ENCODE data around the gene FGFR3.
A peak's percentile ranks its signal among the peaks of the same experiment; 100 is the strongest.

FGFR3 gene

GRCh38 chr4:1793940-1794808 lies 1.1 kb downstream of the FGFR3 start:
- DNase-seq (ENCODE audit: low read depth): no peak
- no peak for TF ChIP-seq CTCF (IDR thresholded peaks at IDR 0.05; ENCODE audit: control insufficient read depth, extremely low read depth, insufficient read depth)

GRCh38 chr4:1794809-1795298 lies 1.8 kb downstream of the FGFR3 start:
- no peak for DNase-seq (ENCODE audit: low read depth)
- TF ChIP-seq CTCF (IDR thresholded peaks at IDR 0.05; ENCODE audit: control insufficient read depth, extremely low read depth, insufficient read depth): no peak
- peak overlapping the region; percentile 41 for H3K4me3 ChIP-seq (ENCODE audit: low read depth, low read length)

More at GRCh38 chr4:1793940-1794808, 1.1 kb downstream of the FGFR3 start:
- H3K4me3 ChIP-seq (ENCODE audit: low read depth, low read length): peak overlapping the region; percentile 44

GRCh38 chr4:1795299-1796195 lies 2.5 kb downstream of the FGFR3 start:
- peak; percentile 48 for DNase-seq (ENCODE audit: low read depth)
- TF ChIP-seq CTCF (IDR thresholded peaks at IDR 0.05; ENCODE audit: control insufficient read depth, extremely low read depth, insufficient read depth): no peak
- H3K4me3 ChIP-seq (ENCODE audit: low read depth, low read length): peak overlapping the region; percentile 41

GRCh38 chr4:1796486-1797204 lies 3.6 kb downstream of the FGFR3 start:
- TF ChIP-seq CTCF (IDR thresholded peaks at IDR 0.05; ENCODE audit: control insufficient read depth, extremely low read depth, insufficient read depth): no peak
- H3K4me3 ChIP-seq (ENCODE audit: low read depth, low read length): no peak overlapping the region
- DNase-seq (ENCODE audit: low read depth): no peak

- TF ChIP-seq CTCF (IDR thresholded peaks at IDR 0.05; ENCODE audit: control insufficient read depth, extremely low read depth, insufficient read depth): no peak
- DNase-seq (ENCODE audit: low read depth): no peak
- no peak overlapping the region for H3K4me3 ChIP-seq (ENCODE audit: low read depth, low read length)
Measured at GRCh38 chr4:1797298-1797860, 4.3 kb downstream of the FGFR3 start.

All from LNCaP clone FGC (cell line).